ENCODE measurements around the gene ACP4. TPM values are rescaled to one million over a fixed set of nuclear protein-coding genes. Genes with fewer than 3 reads are reported as not detected.

Gene ACP4
- total and polyA plus RNA-seq, 2 of the 13 experiments (the other 11 are each of a cell fraction or from before 2014, with no cell fraction given): 0.08 TPM; not detected in 1

- TF ChIP-seq ZNF605 (CRISPR knock-in tag; IDR thresholded peaks at IDR 0.05) (peak; percentile 98), ZNF501 (CRISPR knock-in tag; IDR thresholded peaks at IDR 0.05) (peak; percentile 96), SIN3B (IDR thresholded peaks at IDR 0.05; ENCODE audit: low read length) (peak; percentile 84), HCFC1 (IDR thresholded peaks at IDR 0.05; ENCODE audit: low read depth, low read length) (0 out of 2 replicates have a peak, but pooled peaks have one; percentile 30), ZBTB10 (CRISPR knock-in tag; IDR thresholded peaks at IDR 0.05; ENCODE audit: borderline replicate concordance) (no peak), CHD2 (IDR thresholded peaks at IDR 0.05; ENCODE audit: low read depth, low read length) (peak; percentile 85), SATB2 (CRISPR knock-in tag; IDR thresholded peaks at IDR 0.05) (no peak), MAZ (IDR thresholded peaks at IDR 0.05; ENCODE audit: borderline replicate concordance, low read depth, low read length) (peak; percentile 67), MAZ (CRISPR knock-in tag; IDR thresholded peaks at IDR 0.05; ENCODE audit: low read depth) (peak; percentile 65), ZNF101 (CRISPR knock-in tag; IDR thresholded peaks at IDR 0.05; ENCODE audit: borderline replicate concordance, low read depth) (0 out of 2 replicates have a peak, but pooled peaks have one; percentile 34), ZNF83 (CRISPR knock-in tag; IDR thresholded peaks at IDR 0.05; ENCODE audit: borderline replicate concordance) (no peak; the same call in 1 of the 2 replicates), KLF9 (CRISPR knock-in tag; IDR thresholded peaks at IDR 0.05; ENCODE audit: low read depth) (0 out of 2 replicates have a peak, but pooled peaks have one; percentile 48)
- TF ChIP-seq, protein P1, sequence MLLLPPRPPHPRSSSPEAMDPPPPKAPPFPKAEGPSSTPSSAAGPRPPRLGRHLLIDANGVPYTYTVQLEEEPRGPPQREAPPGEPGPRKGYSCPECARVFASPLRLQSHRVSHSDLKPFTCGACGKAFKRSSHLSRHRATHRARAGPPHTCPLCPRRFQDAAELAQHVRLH (CRISPR knock-in tag; IDR thresholded peaks at IDR 0.05; ENCODE audit: borderline replicate concordance, low read depth): peak; percentile 40; the same call in 1 of the 2 replicates
- TF ChIP-seq, protein P2, sequence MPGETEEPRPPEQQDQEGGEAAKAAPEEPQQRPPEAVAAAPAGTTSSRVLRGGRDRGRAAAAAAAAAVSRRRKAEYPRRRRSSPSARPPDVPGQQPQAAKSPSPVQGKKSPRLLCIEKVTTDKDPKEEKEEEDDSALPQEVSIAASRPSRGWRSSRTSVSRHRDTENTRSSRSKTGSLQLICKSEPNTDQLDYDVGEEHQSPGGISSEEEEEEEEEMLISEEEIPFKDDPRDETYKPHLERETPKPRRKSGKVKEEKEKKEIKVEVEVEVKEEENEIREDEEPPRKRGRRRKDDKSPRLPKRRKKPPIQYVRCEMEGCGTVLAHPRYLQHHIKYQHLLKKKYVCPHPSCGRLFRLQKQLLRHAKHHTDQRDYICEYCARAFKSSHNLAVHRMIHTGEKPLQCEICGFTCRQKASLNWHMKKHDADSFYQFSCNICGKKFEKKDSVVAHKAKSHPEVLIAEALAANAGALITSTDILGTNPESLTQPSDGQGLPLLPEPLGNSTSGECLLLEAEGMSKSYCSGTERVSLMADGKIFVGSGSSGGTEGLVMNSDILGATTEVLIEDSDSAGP (CRISPR knock-in tag; IDR thresholded peaks at IDR 0.05; ENCODE audit: borderline replicate concordance): peak; percentile 64; the same call in 1 of the 2 replicates
- TF ChIP-seq, protein P3, sequence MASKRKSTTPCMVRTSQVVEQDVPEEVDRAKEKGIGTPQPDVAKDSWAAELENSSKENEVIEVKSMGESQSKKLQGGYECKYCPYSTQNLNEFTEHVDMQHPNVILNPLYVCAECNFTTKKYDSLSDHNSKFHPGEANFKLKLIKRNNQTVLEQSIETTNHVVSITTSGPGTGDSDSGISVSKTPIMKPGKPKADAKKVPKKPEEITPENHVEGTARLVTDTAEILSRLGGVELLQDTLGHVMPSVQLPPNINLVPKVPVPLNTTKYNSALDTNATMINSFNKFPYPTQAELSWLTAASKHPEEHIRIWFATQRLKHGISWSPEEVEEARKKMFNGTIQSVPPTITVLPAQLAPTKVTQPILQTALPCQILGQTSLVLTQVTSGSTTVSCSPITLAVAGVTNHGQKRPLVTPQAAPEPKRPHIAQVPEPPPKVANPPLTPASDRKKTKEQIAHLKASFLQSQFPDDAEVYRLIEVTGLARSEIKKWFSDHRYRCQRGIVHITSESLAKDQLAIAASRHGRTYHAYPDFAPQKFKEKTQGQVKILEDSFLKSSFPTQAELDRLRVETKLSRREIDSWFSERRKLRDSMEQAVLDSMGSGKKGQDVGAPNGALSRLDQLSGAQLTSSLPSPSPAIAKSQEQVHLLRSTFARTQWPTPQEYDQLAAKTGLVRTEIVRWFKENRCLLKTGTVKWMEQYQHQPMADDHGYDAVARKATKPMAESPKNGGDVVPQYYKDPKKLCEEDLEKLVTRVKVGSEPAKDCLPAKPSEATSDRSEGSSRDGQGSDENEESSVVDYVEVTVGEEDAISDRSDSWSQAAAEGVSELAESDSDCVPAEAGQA (IDR thresholded peaks at IDR 0.05; ENCODE audit: low read depth): no peak; the same call in 1 of the 2 replicates
- TF ChIP-seq, protein P3 (CRISPR knock-in tag; IDR thresholded peaks at IDR 0.05; ENCODE audit: borderline replicate concordance): peak; percentile 4; the same call in 1 of the 2 replicates
These were observed 14.4 kb downstream of the ACP4 start (continued) for GRCh38 chr19:50804420-50805272.

Data from HepG2 (cell line).